MV-4-11 (cell line): ENCODE results near the gene ZNF282.

Experiments used
- DNase-seq: peaks from one replicate; lab custom pipeline; 2025; lab: John Stamatoyannopoulos, UW

The ZNF282 gene

DNA sequence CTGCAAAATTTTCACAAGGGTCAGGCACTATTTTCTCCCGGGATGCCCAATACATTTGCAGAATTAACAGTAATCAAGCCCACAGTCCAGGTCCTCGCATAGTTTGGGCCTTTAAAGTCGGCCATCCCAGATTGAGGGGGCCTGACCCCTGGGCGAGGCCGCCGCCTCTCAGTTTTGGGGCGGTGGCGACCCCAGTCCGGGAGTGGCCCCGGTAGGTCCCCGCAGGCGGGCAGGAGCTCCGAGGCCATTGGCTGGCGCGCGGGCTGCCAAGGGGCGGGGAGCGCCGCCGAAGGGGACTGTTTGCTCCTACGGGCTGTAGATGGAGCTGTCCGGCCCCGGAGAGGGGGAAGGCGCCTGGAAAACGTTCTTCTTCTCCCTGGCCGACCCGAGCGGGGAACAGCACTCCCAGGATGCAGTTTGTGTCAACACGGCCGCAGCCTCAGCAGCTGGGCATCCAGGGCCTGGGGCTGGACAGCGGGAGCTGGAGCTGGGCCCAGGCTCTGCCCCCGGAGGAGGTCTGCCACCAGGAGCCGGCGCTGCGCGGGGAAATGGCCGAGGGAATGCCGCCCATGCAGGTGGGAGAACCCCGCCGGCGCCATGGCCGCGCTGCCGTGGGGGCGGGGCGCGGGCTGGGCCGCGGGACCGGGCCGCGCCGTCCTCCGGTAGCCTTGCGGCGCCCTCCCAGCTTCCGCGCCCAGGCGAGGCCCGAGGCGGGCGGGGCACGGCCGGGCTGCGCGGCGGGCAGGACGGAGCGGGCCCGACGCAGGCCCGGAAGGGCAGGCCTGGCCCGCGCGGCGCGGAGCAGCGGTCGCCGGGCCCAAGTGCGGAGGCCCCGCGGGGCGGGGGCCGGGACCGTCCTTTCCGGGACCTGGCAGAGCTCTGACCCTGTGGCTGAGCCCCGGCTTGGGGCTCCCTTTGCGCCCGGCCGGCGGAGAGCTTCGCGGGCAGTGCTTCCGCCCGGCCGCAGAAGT is at the start of gene ZNF282:
Gene ZNF282 (plus strand): TSS at position 367 of the 971 bp plus-strand sequence. CDS start 44 bp downstream, at position 411.
- peak; percentile 70 for DNase-seq

DNA sequence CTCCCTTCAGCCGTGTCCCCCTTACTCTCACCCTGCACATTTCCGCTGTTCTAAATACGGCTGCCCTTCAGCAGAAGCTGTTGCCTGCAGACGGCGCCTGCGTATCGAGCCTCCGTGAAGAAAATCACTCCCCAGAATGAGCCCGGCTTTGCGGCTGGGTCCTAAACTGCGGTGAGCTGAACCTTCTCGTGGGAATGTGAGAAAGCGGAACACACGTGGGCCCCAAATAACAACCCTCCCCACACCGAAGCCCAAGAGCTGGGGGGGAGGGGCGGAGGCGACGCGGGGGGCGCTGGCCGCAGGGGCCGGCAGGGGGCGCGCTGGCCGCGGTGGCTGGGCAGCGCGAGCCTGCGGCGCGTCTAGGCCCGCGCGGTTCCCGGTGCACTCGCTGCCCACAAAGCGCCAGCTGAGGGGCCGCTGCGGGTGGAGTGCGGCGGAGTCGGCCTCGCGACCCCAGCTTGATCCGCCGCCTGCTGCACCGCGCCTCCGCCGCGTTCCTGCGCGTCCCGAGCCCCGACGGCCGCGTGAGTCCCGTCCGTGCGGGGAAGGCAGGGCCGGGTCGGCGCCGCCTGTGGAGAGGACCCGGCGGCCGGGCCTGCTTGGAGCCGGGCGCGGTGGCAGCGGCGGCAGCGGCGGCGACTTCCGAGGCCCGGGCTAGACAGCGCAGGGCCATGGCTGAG is 48.1 kb upstream of the ZNF282 start, which contains the start of gene ZNF398:
Gene ZNF398 (plus strand): TSS at position 382 of the 680 bp plus-strand sequence. CDS start 290 bp downstream, at position 672.
- DNase-seq = peak; percentile 89

DNA sequence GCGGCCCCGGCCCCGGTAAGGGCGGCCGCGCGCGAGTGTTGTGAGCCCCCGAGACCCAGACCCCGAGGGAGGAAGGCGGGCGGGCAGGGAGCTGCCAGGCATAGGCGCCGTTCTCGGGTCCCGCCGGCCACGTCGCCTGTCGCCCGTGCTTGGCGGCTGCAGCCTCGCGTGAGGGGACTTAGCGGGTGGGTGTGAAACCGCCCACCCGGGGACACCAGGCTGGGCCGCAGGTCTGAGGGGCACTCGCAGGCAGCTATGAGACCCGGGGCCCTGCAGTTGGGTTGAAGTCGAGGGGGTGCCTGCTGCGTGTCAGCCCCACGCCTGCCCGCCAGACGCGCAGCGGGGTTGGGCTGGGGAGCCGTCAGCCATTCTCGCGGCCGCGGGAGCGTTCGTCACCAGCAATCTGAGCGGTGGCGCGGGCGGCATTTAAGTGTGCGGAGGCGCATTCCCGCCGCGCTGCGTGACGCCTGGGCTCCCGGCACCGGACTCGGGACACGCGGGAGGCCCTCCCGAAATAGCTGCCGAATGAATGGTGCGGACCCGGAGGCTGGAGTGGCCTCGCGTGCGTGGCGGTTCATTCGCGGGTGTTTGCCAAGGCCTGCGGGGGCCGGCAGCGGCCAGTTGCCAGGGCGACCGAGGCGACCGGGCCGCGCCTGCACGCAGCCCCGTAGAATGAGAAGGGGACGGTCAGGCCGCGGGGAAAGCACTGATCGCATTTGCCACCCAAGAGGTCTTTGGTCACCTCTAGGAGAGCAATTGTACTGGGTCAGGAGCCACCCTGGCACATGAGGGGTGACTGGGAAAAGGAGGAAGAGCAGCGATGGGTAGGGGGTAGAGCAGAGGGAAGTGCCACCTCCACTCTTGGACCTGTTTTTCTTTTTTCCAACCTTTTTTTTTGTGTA is 47.3 kb upstream of the ZNF282 start:
- no peak for DNase-seq

DNA sequence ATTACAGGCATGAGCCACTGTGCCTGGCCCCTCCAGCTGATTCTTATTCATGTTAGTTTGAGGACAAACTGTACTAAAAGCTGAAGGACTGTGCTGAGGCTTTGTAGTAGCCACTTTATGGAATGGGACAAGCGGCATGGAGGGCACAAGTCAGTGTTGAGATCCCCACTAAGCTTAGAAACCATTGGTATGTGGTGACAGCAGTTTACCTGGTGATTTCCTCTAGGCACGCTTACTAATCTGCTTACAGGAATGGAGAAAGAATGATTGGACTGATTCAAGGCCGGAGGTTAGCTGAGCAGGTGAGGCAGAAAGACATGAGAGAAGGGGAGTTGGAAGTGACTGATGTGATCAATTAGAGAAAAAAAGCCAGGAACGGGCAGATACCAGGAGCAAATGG is 44.4 kb upstream of the ZNF282 start:
- DNase-seq = no peak

DNA sequence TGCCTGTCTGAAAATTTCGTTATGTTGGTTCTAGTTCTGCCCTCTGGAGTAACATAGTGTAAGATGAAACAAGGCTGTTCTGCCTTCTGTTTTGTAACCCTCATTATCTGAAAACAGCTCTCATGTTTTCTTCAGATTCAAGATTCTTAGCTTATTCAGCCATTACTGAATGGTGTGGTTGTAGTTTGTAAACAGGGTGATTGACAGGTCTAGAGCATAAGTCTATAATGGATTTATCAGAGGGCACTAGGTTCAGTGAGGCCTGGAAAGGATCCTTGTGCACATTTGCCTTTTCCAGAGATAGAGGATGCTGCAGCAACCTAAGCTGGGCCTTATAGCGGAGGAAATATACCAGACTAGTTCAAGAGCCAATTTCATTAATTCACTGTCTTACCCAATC is 42.0 kb upstream of the ZNF282 start:
- no peak for DNase-seq

DNA sequence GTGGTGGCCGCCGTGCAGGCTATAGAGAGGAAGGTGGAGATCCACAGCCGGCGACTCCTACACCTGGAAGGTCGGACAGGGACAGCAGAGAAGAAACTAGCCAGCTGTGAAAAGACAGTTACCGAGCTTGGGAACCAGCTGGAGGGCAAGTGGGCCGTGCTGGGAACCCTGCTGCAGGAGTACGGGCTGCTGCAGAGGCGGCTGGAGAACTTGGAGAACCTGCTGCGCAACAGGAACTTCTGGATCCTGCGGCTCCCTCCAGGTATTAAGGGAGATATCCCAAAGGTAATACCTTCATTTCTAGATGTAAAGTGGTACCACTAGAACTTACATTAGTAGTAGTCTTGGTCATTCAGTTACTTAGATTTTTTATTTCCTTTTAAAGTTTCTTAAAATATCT is 41.3 kb upstream of the ZNF282 start:
- DNase-seq = no peak

DNA sequence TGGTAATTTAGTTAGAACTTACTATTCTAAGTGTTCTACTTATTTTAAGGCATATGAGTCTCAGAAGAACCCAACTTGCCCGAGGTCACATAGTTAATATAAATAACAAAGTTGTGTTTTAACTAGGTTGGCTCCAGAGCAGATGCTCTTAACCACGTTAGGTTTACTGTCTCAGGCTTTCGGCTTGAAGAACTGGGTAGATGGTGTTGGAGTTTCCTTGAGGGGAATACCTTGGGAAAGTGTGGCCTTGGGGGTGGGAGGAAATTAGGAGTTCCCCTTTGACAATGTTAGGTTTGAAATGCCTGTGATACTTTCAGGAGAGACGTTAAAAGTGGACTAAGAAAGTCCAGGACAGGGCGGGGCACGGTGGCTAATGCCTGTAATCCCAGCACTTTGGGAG is 38.4 kb upstream of the ZNF282 start:
- no peak for DNase-seq

DNA sequence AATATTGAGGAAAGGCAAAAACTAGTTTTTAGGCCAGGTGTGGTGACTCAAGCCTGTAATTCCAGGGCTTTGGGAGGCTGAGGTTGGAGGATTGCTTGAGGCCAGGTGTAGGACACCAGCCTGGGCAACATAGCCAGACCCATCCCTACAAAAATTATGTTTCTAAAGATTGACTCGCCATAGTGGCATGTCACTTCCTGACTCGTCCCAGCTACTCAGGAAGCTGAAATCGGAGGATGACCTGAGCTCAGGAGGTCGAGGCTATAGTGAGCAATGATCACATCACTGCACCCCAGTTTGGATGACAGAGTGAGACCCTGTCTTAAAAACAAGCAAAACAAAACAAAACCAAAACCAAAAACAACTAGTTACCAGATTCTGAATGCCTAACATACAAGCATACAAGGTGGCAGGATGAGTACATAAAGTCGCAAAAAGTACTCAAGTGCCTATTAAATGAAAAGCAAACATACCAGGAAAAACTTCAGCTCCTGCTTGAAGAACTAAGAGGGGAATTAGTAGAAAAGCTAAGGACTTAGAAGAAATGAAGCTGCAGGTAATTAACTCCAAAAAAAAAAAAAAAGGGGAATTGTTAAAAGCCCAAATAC is 34.0 kb upstream of the ZNF282 start:
- DNase-seq = no peak

DNA sequence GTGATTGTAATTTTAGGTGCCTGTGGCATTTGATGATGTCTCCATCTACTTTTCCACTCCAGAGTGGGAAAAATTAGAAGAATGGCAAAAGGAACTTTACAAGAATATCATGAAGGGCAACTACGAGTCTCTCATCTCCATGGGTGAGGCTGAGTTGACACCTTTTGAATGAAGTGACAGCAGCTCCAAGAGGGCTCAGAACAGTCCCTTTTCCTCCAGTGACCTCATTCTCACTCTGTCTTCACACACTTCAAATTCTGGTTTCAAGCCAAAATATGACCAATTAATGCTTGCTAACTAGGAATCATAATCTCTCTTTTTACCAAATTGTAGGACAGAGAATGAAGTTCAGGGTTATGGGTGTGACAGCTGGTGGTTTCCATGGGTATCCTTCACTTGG is 29.2 kb upstream of the ZNF282 start:
- DNase-seq = no peak

DNA sequence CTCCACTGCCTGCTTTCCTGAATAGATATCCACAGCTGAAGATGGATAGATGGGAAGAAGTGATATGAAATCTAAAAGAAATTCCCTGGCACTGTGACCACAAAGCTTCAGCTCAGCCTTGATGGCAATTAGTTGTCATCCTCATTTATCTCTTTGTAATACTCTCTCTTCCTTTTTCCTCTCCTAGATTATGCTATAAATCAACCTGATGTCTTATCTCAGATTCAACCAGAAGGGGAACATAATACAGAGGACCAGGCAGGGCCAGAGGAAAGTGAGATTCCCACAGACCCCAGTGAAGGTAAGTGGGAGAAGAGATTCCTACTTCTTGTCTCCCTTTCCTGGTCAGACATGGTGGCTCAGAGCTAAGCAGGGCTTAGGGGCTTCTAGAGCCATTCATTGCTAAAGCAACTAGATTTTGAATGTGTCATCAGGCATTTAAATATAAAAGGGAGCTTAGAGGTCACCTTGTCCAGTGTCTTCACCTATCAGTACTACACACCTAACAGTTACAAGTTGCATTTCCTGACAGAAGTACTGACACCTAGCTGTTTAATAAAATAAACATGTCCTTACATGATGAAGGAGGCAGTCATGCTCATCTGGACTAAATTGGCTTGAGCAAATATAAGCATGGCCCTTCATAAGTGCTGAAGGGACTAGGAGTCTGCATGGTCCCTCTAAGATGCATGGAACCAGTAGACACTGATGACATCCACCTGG is 28.6 kb upstream of the ZNF282 start:
- no peak for DNase-seq

DNA sequence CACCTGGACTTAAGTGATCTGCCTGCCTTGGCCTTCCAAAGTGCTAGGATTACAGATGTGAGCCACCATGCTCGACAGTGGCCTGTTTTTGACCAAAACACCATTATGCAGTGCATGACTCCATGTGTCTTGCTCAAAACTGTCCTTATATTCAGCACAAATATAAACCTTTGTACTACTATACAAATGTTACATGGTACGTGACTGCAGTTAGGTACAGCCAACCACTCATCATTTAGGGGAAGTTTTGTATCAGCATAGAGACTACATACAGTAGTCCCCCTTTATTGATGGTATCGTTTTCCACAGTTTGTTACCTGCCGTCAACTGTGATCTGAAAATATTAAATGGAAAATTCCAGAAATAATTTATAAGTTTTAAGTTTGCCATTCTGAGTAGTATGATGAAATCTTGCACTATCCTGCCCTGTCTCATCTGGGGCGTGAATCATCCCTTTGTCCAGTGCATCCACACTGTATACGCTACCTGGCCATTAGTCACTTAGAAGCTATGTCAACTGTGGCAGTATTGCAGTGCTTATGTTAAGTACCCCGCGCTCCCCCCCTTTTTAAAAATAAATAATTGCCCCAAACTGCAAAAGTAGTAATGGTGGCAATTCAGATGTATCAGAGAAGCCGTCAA is 23.3 kb upstream of the ZNF282 start:
- no peak for DNase-seq

DNA sequence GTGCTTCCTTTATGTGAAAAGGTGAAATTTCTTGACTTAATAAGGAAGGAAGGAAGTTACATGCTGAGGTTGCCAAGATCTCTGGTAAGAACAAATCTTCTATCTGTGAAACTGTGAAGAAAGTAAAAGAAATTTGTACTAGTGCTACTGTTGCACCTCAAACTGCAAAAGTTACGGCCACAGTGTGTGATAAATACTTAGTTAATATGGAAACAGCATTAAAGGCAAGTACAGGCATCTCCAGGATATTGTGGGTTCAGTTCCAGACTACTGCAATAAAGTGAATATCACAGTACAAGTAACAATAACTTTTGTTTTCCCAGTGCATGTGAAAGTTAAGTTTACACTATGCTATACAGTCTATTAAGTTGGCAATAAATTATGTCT is 22.8 kb upstream of the ZNF282 start:
- DNase-seq = no peak

DNA sequence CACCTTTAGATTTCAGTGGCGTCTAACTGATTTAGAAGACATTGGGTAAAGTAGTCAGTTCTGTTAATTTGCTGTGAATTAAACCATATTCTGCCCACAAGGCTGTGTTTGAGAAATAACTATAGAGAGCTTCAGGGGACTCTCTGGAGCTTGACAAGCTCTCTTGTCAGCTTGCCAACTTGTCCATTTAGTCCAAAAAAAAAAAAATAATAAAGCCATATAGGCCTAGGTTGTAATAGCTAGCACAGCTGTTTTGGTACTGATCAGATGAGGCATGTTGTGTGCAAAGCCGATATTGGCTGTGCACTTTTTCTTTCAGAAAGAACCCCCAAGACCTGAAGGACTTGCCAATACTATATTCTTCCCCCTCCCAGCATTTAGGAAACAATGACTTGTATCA is 20.2 kb upstream of the ZNF282 start:
- no peak for DNase-seq

DNA sequence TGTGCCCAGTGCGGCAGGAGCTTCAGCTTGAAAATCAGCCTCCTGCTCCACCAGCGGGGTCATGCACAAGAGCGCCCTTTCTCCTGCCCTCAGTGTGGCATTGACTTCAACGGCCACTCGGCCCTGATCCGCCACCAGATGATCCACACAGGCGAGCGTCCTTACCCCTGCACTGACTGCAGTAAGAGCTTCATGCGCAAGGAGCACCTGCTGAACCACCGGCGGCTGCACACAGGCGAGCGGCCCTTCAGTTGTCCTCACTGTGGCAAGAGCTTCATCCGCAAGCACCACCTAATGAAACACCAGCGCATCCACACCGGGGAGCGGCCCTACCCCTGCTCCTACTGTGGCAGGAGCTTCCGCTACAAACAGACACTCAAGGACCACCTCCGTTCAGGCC is 16.1 kb upstream of the ZNF282 start:
- no peak for DNase-seq

DNA sequence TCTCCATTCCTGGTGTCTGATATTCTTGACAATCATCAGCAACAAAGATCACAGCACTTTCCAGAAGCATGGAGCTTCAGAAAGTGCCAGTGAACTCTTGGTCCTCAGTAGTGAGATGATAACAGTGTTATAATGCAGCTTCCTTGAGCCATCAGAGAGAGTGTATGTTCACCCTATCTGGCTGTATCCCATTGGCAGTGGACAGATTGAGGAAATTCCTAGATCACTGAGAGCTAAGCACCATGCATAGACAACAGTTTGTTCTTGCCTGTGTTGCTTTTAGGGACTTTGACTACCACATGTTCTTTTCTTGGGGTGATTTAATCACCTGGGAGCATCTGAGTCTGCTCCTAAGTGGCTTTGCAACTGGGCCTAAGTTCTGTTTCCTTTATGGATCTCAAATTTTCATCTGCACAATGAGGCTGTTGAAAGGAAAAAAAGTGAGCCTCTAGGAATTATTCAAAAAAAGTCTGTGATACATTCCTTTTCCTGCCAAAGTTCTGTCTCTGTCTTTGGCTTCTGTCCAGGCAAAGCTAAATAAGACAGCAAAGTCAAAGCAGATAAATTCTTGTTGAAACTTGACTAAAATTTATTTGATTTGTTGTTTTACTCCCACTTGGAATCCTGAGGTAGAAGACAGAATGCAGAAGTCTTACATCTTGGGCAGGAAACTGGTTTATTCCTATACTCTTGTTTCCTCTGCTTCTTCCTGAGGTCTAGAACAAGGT is 14.5 kb upstream of the ZNF282 start:
- no peak for DNase-seq

DNA sequence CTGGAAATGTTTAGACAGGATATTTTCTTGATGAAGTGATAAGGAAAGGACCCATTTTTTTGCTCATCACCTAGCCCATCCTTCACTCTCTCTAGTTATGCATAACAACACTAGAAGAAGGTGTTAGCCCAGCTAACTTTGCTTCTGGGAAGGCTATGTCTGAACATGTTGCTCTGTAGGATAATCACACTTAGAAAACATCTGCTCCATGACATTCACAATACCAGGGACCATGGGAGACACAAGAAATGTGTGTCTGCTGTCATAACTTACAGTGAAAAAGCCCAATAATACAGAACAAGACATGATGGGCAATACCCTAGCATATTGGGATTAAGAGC is 13.9 kb upstream of the ZNF282 start:
- DNase-seq = no peak

DNA sequence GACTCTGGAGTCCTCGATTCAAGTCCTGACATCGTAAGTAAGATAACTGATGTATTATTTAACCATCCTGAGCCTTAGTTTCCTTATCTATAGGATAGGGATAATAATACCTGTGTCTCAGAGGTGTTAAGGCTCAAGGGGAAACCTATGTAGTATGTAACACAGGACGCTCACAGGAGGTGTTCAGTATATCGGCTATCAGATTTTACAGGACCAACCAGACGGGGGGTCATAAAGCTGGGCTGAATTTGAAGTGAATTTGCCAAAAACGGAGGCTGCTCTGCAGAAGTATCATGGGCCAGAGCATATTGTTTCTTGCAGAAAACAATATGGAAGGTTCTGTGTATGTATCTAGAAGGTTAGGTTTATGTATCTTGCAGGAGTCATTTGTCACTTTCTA is 11.1 kb upstream of the ZNF282 start:
- DNase-seq = no peak

DNA sequence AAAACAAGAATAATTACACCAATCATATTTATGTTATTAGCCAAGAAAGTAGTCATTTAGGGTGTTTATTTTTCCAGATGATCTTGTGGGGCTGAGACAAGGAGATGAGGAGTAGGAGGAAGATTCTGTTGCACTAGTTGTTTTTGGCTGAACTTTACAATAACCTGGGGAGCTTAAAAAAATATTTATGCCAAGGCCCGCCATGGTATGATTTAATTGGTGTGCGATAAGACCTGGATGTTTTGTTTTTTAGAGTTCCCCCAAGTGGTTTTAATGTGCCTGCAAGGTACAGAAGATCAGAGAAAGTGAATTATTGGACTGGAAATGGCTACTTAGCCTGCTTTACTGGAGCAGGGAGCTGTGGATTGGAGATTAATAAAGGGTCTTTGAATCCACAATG is 7.1 kb upstream of the ZNF282 start:
- no peak for DNase-seq

DNA sequence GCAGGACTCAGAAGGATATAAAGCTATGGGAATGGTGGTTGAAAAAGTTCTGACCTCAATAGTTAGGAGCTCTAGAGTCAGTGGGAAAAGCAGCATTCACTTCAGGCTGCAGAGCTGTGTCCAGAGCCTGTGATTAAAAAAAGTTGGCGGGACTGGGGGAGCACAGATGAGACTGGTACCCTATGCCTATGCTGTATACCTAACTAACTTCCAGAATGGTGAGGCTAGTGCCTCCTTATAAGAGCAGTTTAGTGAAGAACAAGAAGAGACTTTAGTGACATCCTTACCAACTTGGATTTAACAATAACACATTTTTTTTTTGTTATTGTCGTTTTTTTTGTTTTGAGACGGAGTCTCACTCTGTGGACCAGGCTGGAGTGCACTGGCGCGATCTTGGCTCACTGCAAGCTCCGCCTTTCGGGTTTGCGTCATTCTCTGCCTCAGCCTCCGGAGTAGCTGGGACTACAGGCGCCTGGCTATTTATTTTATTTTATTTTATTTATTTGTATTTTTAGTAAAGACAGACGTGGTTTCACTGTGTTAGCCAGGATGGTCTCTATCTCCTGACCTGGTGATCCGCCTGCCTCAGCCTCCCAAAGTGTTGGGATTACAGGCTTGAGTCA is 6.6 kb upstream of the ZNF282 start:
- no peak for DNase-seq

DNA sequence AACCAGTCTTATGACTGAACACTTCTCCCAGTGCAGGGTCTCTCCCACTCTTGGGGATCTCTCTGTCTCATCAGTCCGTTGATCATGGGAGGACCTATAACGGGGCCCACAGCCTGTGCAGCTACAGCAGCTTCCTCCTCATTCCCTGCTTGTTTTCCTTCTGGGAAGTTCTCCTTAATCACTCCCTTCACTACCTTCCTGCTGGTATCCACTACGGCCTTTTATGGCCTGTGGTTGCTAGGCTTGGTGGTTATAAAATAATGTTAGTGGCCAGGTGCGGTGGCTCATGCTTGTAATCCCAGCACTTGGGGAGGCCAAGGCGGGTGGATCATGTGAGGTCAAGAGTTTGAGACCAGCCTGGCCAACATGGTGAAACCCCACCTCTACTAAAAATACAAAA is 3.5 kb upstream of the ZNF282 start:
- DNase-seq = no peak
